ENCODE results near the gene TSPAN11. TPM values are rescaled to one million over a fixed set of nuclear protein-coding genes. Genes with fewer than 3 reads are reported as not detected.
"Not testable (repeated sequence)": the region's sequence is repeated elsewhere in the genome, so short reads cannot be mapped to it uniquely, and the experiment has no call there.

Gene TSPAN11
- total and polyA plus RNA-seq, 5 donors from 2014 or later = not detected

DNA sequence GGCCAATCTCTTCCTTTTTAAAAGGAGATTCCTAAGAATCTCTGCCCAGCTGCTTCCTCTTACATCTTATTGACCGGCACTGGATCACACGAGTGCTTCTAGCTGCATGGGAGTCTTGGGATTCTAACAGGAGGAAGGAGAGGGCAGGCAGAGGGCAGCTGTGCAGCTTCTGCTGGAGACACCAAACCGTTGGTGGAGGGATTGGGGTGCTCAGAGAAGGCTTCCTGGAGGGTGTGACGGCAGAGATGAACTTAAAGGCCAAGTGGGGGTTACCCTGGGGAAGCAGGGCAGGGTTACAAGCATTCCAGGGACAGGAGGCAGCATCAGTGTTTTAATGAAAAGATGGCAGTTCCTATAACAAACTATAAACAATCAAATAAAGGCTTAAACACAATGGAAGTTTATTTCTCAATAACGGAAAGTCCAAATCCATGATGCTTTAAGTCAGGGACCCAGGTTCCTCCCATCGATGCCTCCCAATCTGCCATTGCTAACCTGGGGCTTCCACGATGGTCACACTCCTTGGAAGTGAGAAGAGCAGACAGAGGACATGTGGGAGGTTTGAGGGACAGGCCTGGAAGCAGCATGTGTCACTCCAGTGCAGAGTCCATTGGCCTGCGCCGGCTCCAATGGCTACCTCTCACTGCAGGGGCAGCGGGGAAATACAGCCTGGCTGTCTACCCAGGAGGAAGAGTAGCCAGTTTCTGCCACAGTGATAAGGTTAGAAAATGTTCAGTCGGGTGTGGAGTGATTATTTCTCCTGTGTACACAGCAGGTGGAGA is 94.0 kb downstream of the TSPAN11 start:
- Mint-ChIP-seq H3K27ac (no peak overlapping the region), H3K4me1 (no peaks in the 10 kb centered on the region), H3K27me3 (peaks cover 13% of the 10 kb centered on the region), H3K4me3 (no peak overlapping the region), H3K9me3 (peaks cover 0 to 2% (median 0%) of the 10 kb centered on the region in 7 donors), H3K36me3 (no peaks in the 10 kb centered on the region)
- Histone ChIP-seq H3K4me1 (ENCODE audit: control insufficient read depth, insufficient read depth, low read length, poor library complexity, severe bottlenecking) (no peaks in the 10 kb centered on the region), H3K9me3 (ENCODE audit: control insufficient read depth in 2 of 2, low read length in 2 of 2) (no peaks in the 10 kb centered on the region), H3K27ac (ENCODE audit: insufficient read depth, low read length, poor library complexity, severe bottlenecking) (no peak overlapping the region), H3K27me3 (ENCODE audit: control insufficient read depth, insufficient read depth, low read length) (no peaks in the 10 kb centered on the region), H3K4me3 (ENCODE audit: low read depth, low read length) (no peak overlapping the region), H3K36me3 (ENCODE audit: control insufficient read depth, insufficient read depth, low read length) (no peaks in the 10 kb centered on the region)
- DNase-seq = no peak
- no peak for ATAC-seq (ENCODE audit: low read depth in 2 of 2)

DNA sequence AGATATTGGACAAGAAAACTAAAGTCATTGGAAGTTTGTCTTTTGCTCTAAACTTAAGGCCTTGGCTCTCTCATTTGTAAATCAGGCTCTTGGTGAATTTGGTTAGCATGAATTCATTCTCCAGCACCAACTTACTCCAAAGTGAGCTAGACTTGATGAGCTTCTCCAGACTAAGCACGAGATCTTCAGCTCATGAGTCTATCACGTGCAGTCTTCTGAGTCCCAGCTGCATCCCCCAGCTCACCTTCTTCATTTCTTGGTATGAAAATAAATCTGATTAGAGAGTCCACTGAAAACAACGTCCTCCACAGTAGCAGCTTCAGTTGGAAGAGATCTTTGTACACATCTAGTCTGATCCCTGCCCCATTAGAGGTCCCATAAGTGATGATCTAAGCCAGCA is 94.6 kb downstream of the TSPAN11 start:
- Histone ChIP-seq H3K4me1 (ENCODE audit: control insufficient read depth, insufficient read depth, low read length, poor library complexity, severe bottlenecking) (no peaks in the 10 kb centered on the region), H3K27me3 (ENCODE audit: control insufficient read depth, insufficient read depth, low read length) (no peaks in the 10 kb centered on the region), H3K4me3 (ENCODE audit: low read depth, low read length) (no peak overlapping the region), H3K36me3 (ENCODE audit: control insufficient read depth, insufficient read depth, low read length) (no peaks in the 10 kb centered on the region), H3K9me3 (ENCODE audit: control insufficient read depth in 2 of 2, low read length in 2 of 2) (no peaks in the 10 kb centered on the region), H3K27ac (ENCODE audit: insufficient read depth, low read length, poor library complexity, severe bottlenecking) (no peak overlapping the region)
- H3K4me3 Mint-ChIP-seq = no peak overlapping the region
- ATAC-seq (ENCODE audit: low read depth in 2 of 2) (no peak), DNase-seq (no peak)
- H3K4me1 Mint-ChIP-seq = no peaks in the 10 kb centered on the region
- no peak overlapping the region for H3K27ac Mint-ChIP-seq
- H3K27me3 Mint-ChIP-seq = peaks cover 13% of the 10 kb centered on the region
- no peaks in the 10 kb centered on the region for H3K36me3 Mint-ChIP-seq
- peaks cover 0 to 2% (median 0%) of the 10 kb centered on the region in 7 donors for H3K9me3 Mint-ChIP-seq

DNA sequence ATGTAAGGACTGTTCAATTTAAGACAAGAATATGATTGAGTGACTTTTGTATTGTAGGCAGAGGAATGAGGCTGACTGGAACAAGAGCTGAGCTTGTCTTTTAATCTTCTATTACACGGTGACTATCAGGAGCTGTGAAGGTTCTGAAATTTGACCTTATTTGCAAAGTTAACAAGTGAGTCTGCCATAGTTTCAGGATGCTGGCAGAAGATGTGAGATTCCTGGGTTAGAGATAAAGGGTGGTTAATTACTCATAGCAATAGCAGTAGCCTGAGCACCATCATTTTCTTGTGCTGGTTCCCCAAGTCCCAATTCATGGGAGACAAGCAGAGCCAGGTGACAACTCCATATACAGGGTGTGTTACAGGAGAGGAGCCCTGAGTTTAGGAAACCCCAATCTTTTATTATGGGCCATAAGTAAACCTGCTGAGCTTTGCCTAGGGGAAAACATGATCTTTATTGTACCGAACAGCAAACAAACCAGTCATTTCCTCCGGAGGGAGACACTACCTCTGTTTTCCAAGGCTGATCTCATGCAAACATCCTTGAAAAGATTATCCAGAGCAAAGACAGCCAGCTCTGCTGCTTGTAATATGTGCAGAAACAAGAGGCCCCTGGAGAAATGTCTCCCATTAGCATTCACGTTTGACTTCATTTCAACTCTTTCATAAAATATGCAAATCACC is 95.4 kb downstream of the TSPAN11 start:
- Histone ChIP-seq H3K4me3 (ENCODE audit: low read depth, low read length) (no peak overlapping the region), H3K36me3 (ENCODE audit: control insufficient read depth, insufficient read depth, low read length) (no peaks in the 10 kb centered on the region), H3K4me1 (ENCODE audit: control insufficient read depth, insufficient read depth, low read length, poor library complexity, severe bottlenecking) (no peaks in the 10 kb centered on the region), H3K27ac (ENCODE audit: insufficient read depth, low read length, poor library complexity, severe bottlenecking) (no peak overlapping the region), H3K9me3 (ENCODE audit: control insufficient read depth in 2 of 2, low read length in 2 of 2) (no peaks in the 10 kb centered on the region), H3K27me3 (ENCODE audit: control insufficient read depth, insufficient read depth, low read length) (no peaks in the 10 kb centered on the region)
- H3K9me3 Mint-ChIP-seq = peaks cover 0 to 2% (median 0%) of the 10 kb centered on the region in 7 donors
- no peaks in the 10 kb centered on the region for H3K4me1 Mint-ChIP-seq
- H3K4me3 Mint-ChIP-seq = no peak overlapping the region
- no peak for DNase-seq
- H3K27ac Mint-ChIP-seq = peak overlapping the region in 1 of 3 donors; percentile 12
- peaks cover 13% of the 10 kb centered on the region for H3K27me3 Mint-ChIP-seq
- H3K36me3 Mint-ChIP-seq = no peaks in the 10 kb centered on the region
- no peak for ATAC-seq (ENCODE audit: low read depth in 2 of 2)

DNA sequence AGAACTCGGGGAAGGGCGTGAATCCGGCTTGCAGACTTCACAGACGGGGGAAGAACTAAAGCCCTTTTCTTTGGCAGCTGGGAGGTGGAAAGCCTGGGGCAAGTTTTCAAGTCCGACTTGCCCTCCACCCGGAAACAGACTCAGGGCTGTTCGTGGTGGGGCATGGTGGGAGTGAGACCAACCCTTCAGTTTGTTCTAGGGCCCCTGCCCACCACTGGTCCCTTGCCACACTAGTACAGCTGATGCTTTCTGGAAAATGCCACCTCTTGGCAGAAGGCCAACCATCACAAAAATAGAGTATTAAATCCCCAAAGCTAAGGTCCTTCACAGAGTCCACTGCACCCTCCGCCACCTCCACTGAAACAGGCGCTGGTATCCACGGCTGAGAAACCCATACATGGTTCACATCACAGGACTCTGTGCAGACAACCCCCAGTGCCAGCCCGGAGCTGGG is 96.8 kb downstream of the TSPAN11 start:
- Histone ChIP-seq H3K9me3 (ENCODE audit: control insufficient read depth in 2 of 2, low read length in 2 of 2) (no peaks in the 10 kb centered on the region), H3K4me1 (ENCODE audit: control insufficient read depth, insufficient read depth, low read length, poor library complexity, severe bottlenecking) (no peaks in the 10 kb centered on the region), H3K4me3 (ENCODE audit: low read depth, low read length) (no peak overlapping the region), H3K27me3 (ENCODE audit: control insufficient read depth, insufficient read depth, low read length) (no peaks in the 10 kb centered on the region), H3K27ac (ENCODE audit: insufficient read depth, low read length, poor library complexity, severe bottlenecking) (no peak overlapping the region), H3K36me3 (ENCODE audit: control insufficient read depth, insufficient read depth, low read length) (no peaks in the 10 kb centered on the region)
- H3K9me3 Mint-ChIP-seq = peaks cover 0 to 2% (median 0%) of the 10 kb centered on the region in 7 donors
- no peaks in the 10 kb centered on the region for H3K4me1 Mint-ChIP-seq
- no peaks in the 10 kb centered on the region for H3K36me3 Mint-ChIP-seq
- peaks cover 13% of the 10 kb centered on the region for H3K27me3 Mint-ChIP-seq
- H3K4me3 Mint-ChIP-seq = no peak overlapping the region
- ATAC-seq (ENCODE audit: low read depth in 2 of 2) = no peak
- no peak overlapping the region for H3K27ac Mint-ChIP-seq
- no peak for DNase-seq

DNA sequence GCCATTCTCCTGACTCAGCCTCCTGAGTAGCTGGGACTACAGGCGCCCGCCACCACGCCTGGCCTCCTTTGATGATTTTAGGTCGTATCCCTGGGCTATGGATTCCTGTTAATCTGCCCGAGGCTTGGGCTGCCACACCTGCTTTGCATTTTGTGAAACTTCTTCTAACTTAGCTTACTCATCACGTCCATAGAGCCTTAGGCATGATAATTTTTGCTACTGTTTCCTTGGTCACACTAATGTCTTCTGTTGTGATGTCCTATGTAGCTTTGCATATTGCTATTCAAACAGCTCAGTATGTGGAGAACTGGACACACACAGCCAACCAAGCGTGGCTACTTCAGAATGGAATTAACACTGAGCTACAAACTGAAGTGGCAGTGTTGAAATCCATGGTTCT is 99.7 kb downstream of the TSPAN11 start:
- H3K9me3 ChIP-seq (ENCODE audit: control insufficient read depth in 2 of 2, low read length in 2 of 2) = no peaks in the 10 kb centered on the region
- Mint-ChIP-seq H3K27me3 (peaks cover 7% of the 10 kb centered on the region), H3K36me3 (no peaks in the 10 kb centered on the region), H3K4me1 (no peaks in the 10 kb centered on the region), H3K27ac (no peak overlapping the region), H3K4me3 (no peak overlapping the region), H3K9me3 (peaks cover 0 to 1% (median 0%) of the 10 kb centered on the region in 7 donors)
- no peaks in the 10 kb centered on the region for H3K27me3 ChIP-seq (ENCODE audit: control insufficient read depth, insufficient read depth, low read length)
- no peak overlapping the region for H3K27ac ChIP-seq (ENCODE audit: insufficient read depth, low read length, poor library complexity, severe bottlenecking)
- H3K4me3 ChIP-seq (ENCODE audit: low read depth, low read length) = no peak overlapping the region
- H3K36me3 ChIP-seq (ENCODE audit: control insufficient read depth, insufficient read depth, low read length) = no peaks in the 10 kb centered on the region
- no peak for ATAC-seq (ENCODE audit: low read depth in 2 of 2)
- DNase-seq = no peak
- H3K4me1 ChIP-seq (ENCODE audit: control insufficient read depth, insufficient read depth, low read length, poor library complexity, severe bottlenecking) = no peaks in the 10 kb centered on the region

DNA sequence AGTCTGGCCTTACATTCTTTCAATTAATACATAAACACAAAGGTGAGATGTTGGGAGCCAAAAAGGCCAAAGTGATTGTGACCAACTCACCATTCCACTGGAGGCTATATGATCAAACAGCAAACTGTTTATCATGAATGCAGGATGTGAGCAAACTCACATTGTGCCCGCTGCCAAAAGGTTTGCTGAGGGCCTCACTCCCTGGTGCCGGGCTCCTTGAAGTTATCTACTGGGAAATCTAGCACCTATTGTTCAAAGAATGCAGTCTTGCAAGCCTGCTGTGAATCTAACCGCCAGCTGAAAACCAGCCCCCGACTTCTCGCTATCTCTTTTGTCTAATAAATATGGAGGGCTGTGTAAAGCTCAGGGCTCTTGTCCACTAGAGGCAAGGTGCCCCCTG is 100.5 kb downstream of the TSPAN11 start:
- not testable (repeated sequence) for H3K9me3 ChIP-seq (ENCODE audit: control insufficient read depth in 2 of 2, low read length in 2 of 2); H3K4me1 ChIP-seq (ENCODE audit: control insufficient read depth, insufficient read depth, low read length, poor library complexity, severe bottlenecking); H3K36me3 Mint-ChIP-seq; H3K9me3 Mint-ChIP-seq; ATAC-seq (ENCODE audit: low read depth in 2 of 2); H3K36me3 ChIP-seq (ENCODE audit: control insufficient read depth, insufficient read depth, low read length); H3K4me3 ChIP-seq (ENCODE audit: low read depth, low read length); H3K27me3 ChIP-seq (ENCODE audit: control insufficient read depth, insufficient read depth, low read length); H3K4me1 Mint-ChIP-seq; H3K4me3 Mint-ChIP-seq; DNase-seq; H3K27me3 Mint-ChIP-seq; H3K27ac ChIP-seq (ENCODE audit: insufficient read depth, low read length, poor library complexity, severe bottlenecking); H3K27ac Mint-ChIP-seq

DNA sequence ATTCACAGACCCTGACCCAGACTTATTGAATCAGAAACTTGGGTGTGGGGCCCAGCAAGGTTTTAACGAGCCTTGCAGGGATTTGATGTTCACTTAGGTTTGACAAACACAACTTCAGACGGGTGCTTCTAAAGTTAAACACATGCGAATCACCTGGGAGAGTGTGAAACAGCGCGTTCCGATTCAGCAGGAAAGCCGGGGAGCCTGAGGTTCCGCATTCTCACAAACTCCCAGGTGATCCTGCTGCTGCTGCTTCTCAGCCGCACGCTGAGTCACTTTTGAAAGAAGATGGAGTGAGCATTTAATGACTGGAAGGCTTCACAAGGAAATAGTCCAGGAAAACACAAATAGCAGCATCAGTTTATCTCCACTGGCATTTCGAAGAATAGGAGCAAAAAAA is 102.9 kb downstream of the TSPAN11 start:
- peaks cover 3% of the 10 kb centered on the region for H3K27me3 ChIP-seq (ENCODE audit: control insufficient read depth, insufficient read depth, low read length)
- H3K4me3 Mint-ChIP-seq = no peak overlapping the region
- H3K4me1 Mint-ChIP-seq = no peaks in the 10 kb centered on the region
- H3K36me3 ChIP-seq (ENCODE audit: control insufficient read depth, insufficient read depth, low read length) = no peaks in the 10 kb centered on the region
- ATAC-seq (ENCODE audit: low read depth in 2 of 2) (no peak), DNase-seq (no peak)
- no peak overlapping the region for H3K4me3 ChIP-seq (ENCODE audit: low read depth, low read length)
- no peak overlapping the region for H3K27ac Mint-ChIP-seq
- H3K27ac ChIP-seq (ENCODE audit: insufficient read depth, low read length, poor library complexity, severe bottlenecking) = no peak overlapping the region
- H3K4me1 ChIP-seq (ENCODE audit: control insufficient read depth, insufficient read depth, low read length, poor library complexity, severe bottlenecking) = no peaks in the 10 kb centered on the region
- H3K27me3 Mint-ChIP-seq = peaks cover 5% of the 10 kb centered on the region
- no peaks in the 10 kb centered on the region for H3K9me3 ChIP-seq (ENCODE audit: control insufficient read depth in 2 of 2, low read length in 2 of 2)
- H3K9me3 Mint-ChIP-seq = peaks cover 0 to 1% (median 0%) of the 10 kb centered on the region in 7 donors
- no peaks in the 10 kb centered on the region for H3K36me3 Mint-ChIP-seq
